GM19452 (cell line): ENCODE data around the gene TBX10.
"Not testable (repeated sequence)": the region's sequence is repeated elsewhere in the genome, so short reads cannot be mapped to it uniquely, and the experiment has no call there.

ENCODE experiments used
- ATAC-seq: cut with Tn5 transposase; IDR thresholded peaks from one replicate; pipeline ENCODE4 v1.9.1; 2021; ENCODE audit not compliant: unreplicated experiment

The TBX10 gene

GRCh38 chr11:67639438-67639859 lies at the start of gene TBX10:
TBX10 (minus strand) TSS chr11:67639763; CDS start chr11:67639472, 291 bp downstream.
- ATAC-seq, result no peak

- ATAC-seq, result no peak
Measured at GRCh38 chr11:67689178-67689577, 49.6 kb upstream of the TBX10 start.

- no peak for ATAC-seq
Measured at GRCh38 chr11:67687986-67688385, 48.4 kb upstream of the TBX10 start.

GRCh38 chr11:67685641-67686332 lies 46.2 kb upstream of the TBX10 start:
- ATAC-seq, result not testable (repeated sequence)

- ATAC-seq, result not testable (repeated sequence)
Measured at GRCh38 chr11:67682126-67683034, 42.8 kb upstream of the TBX10 start.

- no peak for ATAC-seq
Measured at GRCh38 chr11:67680696-67681470, 41.3 kb upstream of the TBX10 start.

- no peak for ATAC-seq
Measured at GRCh38 chr11:67675058-67675747, 35.6 kb upstream of the TBX10 start.

- ATAC-seq, result no peak
Measured at GRCh38 chr11:67674442-67674871, 34.9 kb upstream of the TBX10 start, which contains the start of gene ALDH3B2. ALDH3B2 (minus strand) TSS chr11:67674623; CDS start chr11:67666935, 7,688 bp downstream.

GRCh38 chr11:67673902-67674301 lies 34.3 kb upstream of the TBX10 start:
- ATAC-seq, result no peak

GRCh38 chr11:67673358-67673757 lies 33.8 kb upstream of the TBX10 start:
- ATAC-seq, result no peak

GRCh38 chr11:67671211-67671520 lies 31.6 kb upstream of the TBX10 start:
- ATAC-seq, result no peak

GRCh38 chr11:67670316-67671210 lies 31.0 kb upstream of the TBX10 start:
- ATAC-seq, result no peak

- no peak for ATAC-seq
Measured at GRCh38 chr11:67668192-67668551, 28.6 kb upstream of the TBX10 start.

- no peak for ATAC-seq
Measured at GRCh38 chr11:67667490-67668191, 28.1 kb upstream of the TBX10 start.

GRCh38 chr11:67666676-67667489 lies 27.3 kb upstream of the TBX10 start:
- no peak for ATAC-seq

GRCh38 chr11:67666303-67666645 lies 26.7 kb upstream of the TBX10 start:
- no peak for ATAC-seq

- ATAC-seq, result no peak
Measured at GRCh38 chr11:67665541-67666302, 26.2 kb upstream of the TBX10 start.
